Dedifferentiated amniotic fluid mesenchymal stem cell (primary cell): Measurements from ENCODE around the gene UBQLN1.

Experiments
- DNase-seq: peaks from one replicate; pipeline ENCODE4 v3.0.0-alpha.2; 2016; ENCODE audit errors: extremely low spot score

The UBQLN1 gene

DNA sequence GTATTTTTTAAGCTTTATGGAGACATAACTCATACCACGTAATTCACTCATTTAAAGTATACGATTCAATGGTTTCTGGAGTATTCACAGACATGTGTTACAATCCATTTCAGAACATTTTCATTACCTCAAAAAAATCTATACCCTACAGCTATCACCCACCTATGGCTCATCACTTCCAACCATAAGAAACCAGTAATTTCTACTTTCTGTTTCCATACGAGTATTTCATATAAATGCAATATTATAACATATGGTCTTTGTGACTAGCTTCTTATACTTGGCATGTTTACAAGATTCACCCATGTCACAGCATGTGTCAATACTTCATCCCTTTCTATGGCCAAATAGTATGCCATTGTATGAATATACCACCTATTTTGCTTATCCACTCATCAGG lies 18.8 kb downstream of the UBQLN1 start:
- DNase-seq: no peak

DNA sequence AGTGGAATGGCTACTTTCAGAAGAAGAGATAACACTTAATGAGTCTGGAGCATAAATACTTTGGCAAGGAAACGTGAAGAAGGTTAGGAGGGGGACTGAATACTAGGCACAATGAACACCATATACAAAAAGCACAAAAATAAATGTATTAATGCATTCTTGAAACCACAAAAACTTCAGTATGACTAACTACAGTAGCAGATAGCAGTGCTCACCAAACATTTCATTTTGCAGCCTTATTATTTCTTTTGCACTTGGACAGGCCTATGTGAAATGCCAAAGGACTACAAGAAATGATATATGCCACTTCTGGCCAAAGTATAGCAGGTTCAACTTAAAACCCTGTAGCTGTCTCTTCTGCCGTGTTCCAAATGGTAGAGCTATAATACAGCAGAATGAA lies 26.3 kb downstream of the UBQLN1 start:
- no peak for DNase-seq

DNA sequence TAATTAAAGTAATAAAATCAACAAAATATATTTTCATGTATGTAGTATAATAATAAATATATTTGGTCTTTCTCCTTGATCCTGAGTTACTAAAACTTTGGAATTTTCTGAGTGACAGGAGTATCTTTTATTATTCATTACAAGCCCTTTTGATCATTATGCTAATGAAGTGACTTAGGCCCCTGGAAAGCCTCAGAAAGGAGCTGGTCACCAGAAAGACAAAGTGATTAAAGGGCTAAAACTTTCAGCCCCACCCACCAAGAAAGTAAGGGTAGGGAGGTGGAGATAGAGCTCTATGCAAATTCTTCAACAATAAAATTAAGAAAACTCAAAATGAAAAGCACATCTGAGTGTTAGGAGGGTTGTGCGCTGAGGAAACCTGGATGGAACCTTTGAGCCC lies 27.5 kb downstream of the UBQLN1 start:
- no peak for DNase-seq

DNA sequence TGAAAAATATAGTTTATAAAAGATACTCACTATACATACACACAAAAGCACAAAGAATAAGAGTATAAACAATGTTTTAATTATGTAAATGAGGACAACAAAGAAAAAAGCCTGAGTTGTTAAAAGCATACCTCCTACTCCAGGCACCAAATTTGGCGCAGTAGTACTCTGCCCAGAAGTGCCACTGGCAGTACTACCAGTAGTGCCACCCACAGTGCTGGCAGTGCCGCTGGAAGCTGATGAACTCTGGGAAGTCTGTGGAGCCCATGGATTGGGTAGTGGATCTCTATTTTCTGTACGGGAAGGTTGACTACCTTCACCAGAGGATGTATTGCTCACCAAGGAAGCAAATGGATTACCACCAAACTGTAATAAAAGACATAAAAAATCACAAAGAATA lies 30.2 kb downstream of the UBQLN1 start:
- DNase-seq: no peak

DNA sequence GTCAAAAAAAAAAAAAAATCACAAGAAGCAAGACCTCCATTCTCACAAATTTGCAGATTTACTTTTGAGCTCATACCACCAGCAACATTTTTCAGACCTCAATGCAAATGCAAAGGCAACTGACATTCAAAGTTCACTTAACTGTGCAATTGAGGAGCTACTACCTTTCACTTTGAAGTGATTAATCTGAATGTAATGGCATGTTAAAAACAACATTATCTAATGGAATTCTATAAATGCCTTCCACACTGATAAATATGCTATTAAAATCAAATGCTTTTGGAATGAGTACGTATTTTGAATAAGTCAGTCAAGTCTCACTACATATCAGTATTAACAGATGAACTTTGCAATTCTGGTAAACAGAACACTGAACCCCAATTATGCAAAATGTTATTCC lies 32.3 kb downstream of the UBQLN1 start:
- DNase-seq: no peak

DNA sequence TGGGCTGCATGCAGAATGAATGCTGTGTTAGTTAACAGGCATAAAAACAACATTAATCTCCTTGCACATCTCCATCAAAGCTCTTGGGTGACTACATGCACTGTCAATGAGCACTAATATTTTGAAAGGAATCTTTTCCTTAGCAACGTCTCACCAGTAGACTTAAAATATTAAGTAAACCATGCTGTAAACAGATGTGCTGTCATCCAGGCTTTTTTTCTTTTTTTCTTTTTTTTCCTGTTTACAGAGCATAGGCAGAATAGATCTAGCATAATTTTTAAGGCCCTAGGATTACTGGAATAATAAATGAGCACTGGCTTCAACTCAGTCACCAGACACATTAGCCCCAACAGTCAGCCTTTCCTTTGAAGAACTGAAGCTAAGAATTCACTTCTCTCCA lies 36.3 kb downstream of the UBQLN1 start:
- DNase-seq: no peak

DNA sequence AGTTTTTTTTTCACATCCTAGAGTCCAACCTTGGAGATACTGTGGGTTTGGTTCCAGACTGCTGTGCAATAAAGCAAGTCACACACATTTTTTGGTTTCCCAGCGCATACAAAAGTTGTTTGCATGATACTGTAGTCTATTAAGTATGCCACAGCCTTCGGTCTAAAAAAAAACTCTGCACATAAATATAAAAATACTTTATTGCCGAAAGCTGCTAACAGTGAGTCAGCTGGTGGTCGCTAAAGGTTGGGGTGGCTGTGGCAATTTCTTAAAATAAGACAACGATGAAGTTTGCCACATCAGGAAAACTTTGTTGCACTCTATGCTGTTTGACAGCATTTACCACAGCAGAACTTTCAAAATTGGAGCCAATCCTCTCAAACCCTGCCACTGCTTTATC lies 37.4 kb downstream of the UBQLN1 start:
- no peak for DNase-seq

DNA sequence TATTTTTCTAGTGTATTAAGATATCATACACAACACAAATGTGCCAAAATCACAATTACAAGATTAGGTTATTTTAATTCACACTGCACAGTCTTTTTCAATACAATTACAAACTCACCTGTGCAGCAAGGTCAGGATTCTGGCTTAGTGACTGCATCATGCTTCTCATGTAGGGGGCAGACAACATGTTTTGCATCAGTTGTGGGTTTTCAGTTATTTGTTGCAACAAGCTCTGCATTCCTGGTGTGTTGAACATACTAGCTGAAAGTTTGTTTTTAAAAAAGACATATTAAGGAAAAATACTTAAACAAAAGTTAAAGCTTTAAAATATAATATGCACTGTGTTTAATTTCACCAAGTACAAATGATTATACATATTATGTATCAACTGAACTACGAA lies 38.7 kb downstream of the UBQLN1 start:
- DNase-seq: no peak

DNA sequence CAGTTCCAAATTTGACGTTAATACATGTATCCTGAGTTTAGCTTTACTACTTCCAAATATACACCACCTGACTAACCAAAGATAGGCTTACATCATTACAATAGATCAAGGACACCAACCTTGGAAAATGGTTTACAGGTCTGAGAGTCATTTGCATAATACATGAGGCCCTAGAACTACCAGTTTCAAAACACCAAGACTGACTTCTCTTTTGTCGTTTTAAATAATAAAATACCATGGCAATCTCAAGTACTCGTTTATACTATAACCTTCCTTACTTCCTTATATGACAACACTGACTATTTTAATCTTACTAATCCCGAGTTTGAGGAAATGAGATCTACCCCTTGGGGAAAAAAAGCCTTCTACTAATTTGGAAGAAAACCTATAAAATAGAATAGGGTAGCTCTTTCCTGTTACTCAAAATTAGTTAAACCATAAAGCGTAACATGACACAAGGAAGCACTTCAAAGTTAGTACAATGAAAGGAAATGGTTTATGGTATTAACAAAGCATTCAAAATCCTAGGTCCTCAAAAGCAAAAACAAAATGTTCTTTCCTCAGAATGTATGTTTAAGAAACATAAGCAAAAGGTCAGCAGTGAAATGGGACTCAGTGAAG lies 42.1 kb downstream of the UBQLN1 start:
- DNase-seq: no peak

DNA sequence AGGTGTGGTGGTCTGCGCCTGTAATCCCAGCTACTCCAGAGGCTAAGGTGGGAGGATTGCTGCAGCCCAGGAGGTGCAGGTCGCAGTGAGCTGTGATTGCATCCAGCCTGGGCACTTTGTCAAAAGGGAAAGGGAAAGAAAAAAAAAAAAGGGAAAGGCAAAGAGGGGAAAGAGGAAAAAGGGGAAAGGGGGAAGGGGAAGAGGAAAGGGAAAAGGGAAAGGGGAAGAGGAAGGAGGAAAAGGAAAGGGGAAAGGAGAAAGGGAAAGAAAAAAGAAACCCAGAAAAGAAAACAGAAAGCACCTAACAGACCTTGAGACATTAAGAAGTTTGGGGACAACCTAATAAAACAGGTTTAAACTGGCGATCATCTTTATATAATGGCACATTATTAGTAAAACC lies 44.8 kb downstream of the UBQLN1 start:
- no peak for DNase-seq

DNA sequence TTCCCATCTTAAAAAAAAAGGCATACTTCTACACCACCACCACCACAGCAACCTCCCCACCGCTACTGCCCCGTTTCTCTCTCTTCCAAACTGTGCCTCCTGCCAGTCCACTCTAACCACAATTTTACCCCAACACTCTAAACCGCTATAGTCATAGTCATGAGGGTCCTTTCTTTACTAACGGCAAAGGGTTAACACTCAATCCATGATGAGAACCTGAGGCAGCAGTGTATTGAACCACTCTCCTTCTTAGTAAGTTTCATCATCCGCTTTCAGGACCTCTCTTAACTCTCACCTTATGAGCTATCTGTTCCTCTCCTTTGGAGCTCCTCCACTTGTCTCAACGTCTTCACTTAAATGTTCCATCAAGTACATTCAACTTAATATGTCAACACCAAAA lies 50.8 kb downstream of the UBQLN1 start:
- no peak for DNase-seq

DNA sequence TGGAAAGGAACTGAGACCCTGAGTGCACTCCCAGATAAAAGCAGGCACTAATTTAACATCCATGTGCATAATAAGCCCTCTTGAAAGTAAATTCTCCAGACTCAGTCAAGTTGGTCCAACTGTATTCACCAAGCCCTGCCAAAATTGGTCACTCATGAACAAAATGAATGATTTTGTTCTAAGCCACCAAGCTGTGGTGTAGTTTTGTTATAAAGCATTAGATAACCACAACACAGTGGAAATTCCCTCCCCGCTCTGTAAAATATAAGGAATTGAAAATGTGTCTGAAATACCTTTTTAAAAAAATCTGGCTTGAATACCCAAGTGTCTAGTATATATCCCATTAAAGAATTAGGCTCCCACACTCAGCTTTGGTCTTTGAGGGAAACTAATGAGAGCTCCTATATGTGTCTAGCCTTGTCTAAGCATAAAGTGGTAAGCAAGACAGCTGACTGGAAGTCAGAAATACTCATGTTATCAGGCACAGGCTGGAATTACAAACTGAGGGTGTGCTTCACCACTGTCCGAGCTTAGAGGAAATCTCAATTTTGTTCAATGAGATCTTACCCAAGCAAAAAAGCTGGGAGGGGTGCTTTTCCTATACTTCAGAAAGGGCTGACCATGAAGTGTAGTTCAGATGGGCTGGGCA lies 51.6 kb downstream of the UBQLN1 start:
- no peak for DNase-seq

DNA sequence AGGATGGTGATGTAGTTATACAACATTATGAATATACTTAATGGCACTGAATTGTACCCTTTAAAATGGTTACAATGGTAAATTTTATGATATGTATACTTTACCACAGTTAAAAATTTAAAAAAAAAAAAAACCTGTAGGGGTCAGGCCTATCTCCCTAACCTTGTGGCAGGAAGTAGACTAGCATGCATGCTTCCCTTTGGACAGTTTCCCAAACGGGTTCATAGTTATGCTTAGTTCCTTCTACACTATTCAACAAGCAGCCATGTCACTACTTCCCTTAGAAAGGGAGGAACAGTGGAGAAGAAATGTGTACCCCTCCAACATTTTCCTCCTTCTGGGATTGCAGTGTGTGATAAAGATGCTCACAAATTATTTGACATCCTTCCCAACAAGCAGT lies 52.3 kb downstream of the UBQLN1 start:
- DNase-seq: no peak

DNA sequence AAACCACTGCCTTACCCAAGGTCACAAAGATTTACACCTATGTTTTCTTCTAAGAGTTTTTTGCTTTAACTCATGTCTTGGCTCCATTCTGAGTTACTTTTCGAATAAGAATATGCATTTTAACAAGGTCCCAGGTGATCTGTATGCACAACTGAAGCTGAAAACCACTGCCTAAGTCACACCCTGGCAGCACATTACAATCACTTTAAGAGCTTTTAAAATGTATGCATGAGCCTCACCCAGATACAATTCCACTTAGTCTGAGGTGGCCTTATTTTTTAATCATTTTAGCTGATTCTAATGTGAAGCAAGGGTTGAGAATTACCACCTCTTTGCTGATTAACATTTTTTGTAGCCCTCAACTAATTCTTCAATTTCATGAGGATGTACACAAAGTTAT lies 55.3 kb downstream of the UBQLN1 start:
- no peak for DNase-seq

DNA sequence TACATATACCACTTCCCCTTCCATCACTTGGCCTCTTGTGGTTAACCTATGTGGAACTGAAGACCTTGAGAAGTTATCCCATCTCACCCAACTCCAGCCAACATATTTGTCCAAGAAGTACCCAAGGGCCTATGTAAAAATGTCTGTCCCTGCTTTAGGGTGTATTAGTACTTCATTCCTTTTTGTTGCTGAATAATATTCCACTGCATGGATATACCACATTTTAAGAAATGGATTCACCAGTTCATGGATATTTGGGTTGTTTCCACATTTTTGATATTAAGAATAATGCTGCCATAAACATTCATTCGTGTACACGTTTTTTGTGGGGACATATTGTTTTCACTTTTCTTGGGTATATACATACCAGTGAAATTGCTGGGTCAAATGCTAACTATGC lies 56.2 kb downstream of the UBQLN1 start:
- DNase-seq: no peak

DNA sequence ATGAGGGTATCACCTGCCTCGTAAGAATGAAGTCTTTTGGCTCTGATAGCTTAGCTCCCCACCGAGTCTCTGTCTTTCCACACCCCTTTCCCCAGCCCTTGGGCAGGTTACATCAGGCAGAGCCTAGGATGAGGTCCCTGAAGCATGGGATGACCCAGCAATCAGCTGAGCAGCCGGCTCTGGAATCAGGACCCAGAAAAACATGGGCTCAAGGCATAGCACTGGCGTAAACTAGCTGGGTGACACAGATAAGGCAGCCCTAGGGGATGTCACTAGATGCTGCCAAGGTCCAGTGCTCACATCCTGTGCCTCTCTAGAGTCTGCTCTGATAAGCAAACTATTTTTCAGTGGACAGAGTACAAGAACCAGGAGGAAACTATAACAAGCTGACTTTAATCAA lies 58.2 kb downstream of the UBQLN1 start:
- DNase-seq: no peak

DNA sequence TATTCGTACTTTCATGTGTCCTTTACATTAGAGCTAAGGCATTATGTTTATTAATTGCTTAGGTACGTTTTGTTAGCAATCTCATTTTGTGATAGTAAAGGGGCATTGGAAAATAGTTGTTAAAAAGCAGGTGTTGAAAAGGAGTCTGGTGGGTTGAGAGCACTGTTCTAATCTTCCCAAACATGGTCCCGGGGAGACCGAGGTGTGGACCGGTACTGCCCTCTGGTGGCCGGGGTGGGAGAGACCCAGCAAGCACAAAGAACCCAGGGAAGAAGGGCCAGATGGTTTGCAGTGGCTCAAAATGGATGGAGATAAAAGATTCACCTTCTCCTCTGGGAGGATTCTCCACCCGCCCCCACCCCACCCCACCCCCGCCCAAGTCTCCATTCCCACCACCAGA lies 58.7 kb downstream of the UBQLN1 start:
- DNase-seq: no peak

DNA sequence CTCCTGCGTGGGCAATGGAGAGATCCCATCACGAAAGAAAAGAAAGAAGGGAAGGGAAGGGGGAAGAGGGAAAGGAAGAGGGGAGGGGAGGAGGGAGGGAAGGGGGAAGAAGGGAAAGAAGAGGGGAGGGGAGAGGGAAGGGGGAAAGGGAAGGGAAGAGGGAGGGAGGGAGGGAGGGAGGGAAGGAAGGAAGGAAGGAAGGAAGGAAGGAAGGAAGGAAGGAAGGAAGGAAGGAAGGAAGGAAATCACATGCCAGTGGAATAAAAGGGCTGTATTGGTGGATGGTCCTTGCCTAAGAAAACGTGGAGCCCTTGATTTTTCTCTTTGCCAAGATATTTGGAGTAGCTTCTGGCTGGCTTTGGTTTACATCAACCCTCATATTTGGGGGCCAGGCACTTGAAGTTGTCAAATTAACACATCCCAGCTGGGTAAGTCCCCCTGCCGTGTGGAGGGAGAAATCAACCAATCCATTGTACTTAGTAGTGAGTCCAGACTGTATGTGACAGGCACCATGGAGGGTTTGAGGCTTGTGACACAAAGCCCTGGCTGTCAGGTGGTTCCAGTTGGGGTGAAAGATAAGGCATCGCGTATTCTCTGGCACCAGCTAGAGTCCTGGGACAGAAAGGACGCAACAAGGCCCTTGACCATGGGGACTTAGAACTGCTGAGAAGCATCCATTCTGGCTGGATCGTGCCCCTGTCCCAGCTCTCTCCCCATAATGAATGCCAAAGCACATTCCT lies 61.1 kb downstream of the UBQLN1 start:
- no peak for DNase-seq

DNA sequence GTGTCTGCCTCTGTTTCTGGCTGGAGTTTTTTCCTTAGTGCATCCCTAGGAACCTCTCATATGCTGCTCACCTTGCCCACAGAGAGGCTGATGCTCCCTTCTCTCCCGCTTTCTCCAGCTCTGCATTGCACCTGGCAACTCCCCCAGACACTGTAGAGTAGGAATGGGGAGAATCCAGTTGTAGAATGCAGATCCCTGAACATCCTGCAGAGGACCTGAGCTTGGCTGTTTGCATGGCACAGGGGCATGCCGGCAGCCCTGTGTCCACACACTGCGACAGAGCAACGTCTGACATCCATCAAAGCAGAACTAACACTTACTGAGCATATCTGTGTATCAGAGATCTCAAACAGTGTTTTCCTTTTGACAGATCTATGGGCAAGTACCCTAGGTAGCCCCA lies 65.0 kb downstream of the UBQLN1 start:
- DNase-seq: no peak

DNA sequence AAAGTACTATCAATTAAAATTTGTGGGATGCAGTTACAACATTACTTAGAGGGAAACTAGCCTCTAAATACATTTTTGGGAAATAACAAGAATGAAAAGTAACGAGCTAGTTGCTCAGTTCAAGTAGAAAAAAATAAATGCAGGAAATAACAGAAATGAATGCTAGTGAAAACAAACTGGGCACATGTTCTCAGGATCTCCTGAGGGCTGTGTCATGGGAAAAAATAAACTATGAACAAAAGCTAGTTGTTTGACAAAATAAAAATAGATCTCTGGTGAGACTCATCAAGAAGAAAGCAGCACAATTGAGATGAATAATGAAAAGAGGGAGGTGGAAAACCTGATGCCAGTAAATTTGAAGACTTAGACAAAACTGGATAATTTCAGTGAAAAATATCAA lies 68.5 kb downstream of the UBQLN1 start:
- no peak for DNase-seq

DNA sequence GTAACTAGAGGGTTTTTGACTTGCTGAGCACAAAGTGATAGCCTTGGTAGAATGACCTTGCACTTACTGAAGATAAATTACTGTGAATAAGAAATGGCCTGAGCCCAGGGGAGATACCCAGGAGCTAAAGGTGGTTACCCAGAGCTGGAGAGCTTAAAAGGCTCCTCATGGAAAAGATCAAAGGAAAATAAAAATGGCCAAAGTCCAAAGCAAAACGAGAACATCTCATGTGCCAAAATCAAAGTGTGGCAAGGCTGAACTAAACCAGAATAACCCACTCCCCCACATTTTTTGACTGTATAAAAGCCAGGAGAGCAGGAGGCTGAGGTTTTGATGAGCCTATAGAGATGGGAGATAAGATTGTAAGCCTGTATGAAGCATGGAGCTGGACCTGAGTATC lies 70.4 kb downstream of the UBQLN1 start:
- no peak for DNase-seq

DNA sequence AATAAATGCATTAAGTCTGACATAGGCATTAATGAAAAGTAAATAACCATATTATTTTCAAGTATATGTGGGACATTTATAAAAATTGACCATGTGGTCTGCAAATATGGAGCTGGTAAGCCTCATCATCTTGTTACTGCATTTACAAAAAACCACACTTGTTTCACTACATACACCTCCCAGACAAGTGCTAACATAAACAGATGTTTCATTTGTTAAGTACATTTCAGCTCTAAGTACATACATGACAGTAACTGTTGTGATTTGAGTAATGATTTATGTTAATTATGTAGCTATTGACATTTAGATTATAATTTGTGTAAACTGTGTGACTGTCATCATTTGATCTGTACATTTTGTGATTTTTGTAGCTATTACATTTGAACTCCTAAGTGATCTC lies 70.9 kb downstream of the UBQLN1 start:
- no peak for DNase-seq

DNA sequence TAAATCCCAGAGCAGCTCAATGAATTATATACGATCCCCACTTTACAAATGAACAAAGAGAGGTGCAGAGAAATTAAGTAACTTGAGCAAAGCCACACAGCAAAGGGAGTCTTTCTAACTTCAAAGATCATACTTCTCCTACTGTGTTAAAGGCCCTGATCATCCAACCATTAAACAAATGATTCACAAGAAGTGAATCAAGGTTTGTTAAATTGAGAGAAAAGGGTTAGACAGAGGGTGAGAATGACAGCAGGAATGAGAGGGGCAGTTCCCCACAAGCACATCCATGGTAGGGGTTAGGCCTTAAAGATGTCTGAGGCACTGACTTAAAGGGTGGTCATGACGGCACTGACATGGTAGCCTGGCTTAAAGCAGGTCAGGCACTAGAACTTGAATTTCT lies 74.1 kb downstream of the UBQLN1 start:
- no peak for DNase-seq

DNA sequence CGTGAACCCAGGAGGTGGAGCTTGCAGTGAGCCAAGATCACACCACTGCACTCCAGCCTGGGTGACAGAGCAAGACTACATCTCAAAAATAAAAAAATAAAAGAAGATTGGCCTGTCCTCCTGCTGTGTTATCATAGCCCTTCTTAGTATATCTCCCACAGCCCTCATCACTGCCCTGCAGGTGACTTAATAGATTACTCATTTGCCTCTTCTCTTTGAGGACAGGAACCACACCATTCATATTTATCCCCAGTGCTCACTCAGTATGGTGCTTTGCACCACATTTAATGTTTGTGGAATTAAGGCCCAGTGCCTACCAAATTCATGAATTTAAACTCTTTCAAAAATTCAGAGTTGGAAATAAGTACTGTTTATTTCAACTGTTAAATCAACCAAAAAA lies 74.5 kb downstream of the UBQLN1 start:
- no peak for DNase-seq
